ENCODE measurements around the gene CYP2F1.
"Not testable (repeated sequence)": the region's sequence is repeated elsewhere in the genome, so short reads cannot be mapped to it uniquely, and the experiment has no call there.

The CYP2F1 gene

GRCh38 chr19:41126765-41127203 lies 12.6 kb downstream of the CYP2F1 start:
- DNase-seq (ENCODE audit: low read depth in 2 of 2, low spot score in 1 of 2), result peak in 1 of 2 donors; percentile 15

GRCh38 chr19:41127362-41127761 lies 13.1 kb downstream of the CYP2F1 start:
- DNase-seq (ENCODE audit: low read depth in 2 of 2, low spot score in 1 of 2), result not testable (repeated sequence)

- DNase-seq (ENCODE audit: low read depth in 2 of 2, low spot score in 1 of 2), result peak; percentile 32 to 47
Observed at GRCh38 chr19:41127801-41128300, 13.6 kb downstream of the CYP2F1 start.

DNA sequence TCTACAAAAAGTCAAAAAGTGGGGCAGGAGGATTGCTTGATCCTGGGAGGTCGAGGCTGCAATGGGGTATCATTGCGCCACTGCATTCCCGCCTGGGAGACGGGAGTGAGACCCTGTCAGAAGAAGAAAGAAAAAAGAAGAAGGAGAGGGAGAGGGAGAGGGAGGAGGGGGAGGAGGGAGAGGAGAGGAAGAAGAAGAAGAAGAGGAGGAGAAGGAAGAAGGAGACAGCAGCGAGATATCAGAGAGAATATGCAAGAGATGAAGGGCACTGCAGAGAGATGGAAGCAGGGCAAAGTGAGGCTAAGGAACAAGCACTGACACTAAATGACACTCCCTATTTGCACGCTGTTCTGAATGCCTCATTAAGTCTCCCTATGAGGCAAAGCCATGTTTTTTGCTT lies 14.5 kb downstream of the CYP2F1 start:
- DNase-seq (ENCODE audit: low read depth in 2 of 2, low spot score in 1 of 2), result no peak

GRCh38 chr19:41131186-41131585 lies 17.0 kb downstream of the CYP2F1 start:
- DNase-seq (ENCODE audit: low read depth in 2 of 2, low spot score in 1 of 2), result no peak

GRCh38 chr19:41133260-41133659 lies 19.0 kb downstream of the CYP2F1 start:
- no peak for DNase-seq (ENCODE audit: low read depth in 2 of 2, low spot score in 1 of 2)

- no peak for DNase-seq (ENCODE audit: low read depth in 2 of 2, low spot score in 1 of 2)
Observed at GRCh38 chr19:41134616-41135015, 20.4 kb downstream of the CYP2F1 start.

GRCh38 chr19:41135390-41136384 lies 21.5 kb downstream of the CYP2F1 start:
- DNase-seq (ENCODE audit: low read depth in 2 of 2, low spot score in 1 of 2), result not testable (repeated sequence)

DNA sequence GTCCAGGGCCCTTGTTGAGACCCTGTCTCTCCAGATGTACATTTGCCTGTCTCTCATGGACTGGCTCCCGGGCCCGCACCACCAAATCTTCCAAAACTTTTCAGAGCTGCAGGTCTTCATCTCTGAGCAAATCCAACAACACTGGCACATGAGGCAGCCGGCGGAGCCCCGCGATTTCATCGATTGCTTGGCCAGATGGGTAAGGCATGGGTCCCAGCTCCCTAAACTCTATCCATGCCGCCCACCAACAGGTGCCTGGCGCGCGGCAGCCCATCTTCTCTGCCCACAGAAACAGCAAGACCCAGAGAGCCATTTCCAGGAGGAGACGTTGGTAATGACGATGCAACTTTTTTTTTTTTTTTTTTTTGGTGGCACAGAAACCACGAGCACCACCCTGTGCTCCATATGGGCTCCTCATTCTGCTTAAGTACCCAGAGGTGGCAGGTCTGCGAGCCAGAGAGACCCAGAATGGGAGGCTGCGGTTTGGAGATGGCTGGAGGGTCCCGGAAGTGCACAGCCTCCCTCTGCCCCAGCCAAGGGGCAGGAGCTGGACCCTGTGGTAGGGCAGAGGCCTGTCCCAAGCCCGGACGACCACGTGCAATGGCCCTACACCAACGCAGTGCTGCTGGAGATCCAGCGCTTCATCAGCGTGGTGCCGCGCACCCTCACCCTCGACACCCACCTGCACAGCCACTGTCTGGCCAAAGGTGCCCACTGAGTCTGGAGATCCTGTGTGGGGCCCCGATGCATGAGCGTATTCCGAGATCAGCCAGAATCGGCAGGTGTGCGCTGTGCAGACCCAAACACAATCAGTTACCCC lies 22.6 kb downstream of the CYP2F1 start:
- DNase-seq (ENCODE audit: low read depth in 2 of 2, low spot score in 1 of 2), result no peak

GRCh38 chr19:41144403-41144802 lies 30.2 kb downstream of the CYP2F1 start:
- peak; percentile 80 for DNase-seq (ENCODE audit: low read depth in 2 of 2, low spot score in 1 of 2)

DNA sequence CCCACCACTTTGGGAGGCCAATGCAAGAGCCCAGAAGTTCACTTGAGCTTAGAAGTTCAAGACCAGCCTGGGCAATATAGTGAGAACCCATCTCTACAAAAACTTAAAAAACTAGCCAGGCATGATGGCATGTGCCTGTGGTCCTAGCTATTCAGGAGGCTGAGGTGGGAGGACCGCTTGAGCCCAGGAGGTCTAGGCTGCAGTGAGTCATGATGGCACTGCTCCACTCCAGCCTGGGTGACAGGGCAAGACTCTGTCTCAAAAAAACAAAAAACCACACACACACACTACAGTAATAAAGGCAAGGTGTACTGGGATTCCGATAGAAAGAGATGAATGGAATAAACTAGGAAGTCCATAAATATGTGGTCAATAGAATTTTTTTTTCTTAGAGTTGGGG lies 35.6 kb downstream of the CYP2F1 start:
- DNase-seq (ENCODE audit: low read depth in 2 of 2, low spot score in 1 of 2), result no peak

DNA sequence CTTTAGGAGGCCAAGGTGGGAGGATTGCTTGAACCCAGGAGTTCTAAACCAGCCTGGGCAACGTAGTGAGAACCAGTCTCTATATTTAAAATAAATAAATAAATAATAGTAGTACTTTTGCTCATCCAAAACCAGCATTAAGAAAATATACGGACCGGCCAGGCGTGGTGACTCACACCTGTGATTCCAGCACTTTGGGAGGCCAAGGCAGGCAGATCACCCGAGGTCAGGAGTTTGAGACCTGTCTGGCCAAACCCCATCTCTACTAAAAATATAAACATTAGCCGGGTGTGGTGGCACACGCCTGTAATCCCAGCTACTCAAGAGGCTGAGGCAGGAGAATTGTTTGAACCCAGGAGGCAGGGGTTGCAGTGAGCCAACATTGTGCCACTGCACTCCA lies 36.8 kb downstream of the CYP2F1 start:
- not testable (repeated sequence) for DNase-seq (ENCODE audit: low read depth in 2 of 2, low spot score in 1 of 2)

GRCh38 chr19:41154060-41154459 lies 39.8 kb downstream of the CYP2F1 start:
- DNase-seq (ENCODE audit: low read depth in 2 of 2, low spot score in 1 of 2), result no peak

DNA sequence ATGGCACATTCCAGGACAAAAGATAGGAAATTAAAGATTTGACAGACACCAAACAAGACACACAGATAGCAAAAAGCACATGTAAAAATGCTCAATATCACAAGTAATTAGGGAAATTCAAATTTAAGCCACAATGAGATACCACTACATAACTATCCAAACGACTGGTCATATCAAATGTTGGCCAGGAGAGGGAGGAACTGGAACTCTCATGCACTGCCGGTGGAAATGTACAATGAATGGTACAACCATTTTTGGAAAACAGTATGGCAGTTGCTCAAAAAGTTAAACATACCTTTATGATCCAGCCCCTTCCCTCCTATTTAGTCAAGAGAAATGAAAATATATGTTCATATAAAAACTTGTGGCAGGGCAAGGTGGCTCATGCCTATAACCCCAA lies 42.0 kb downstream of the CYP2F1 start:
- no peak for DNase-seq (ENCODE audit: low read depth in 2 of 2, low spot score in 1 of 2)

GRCh38 chr19:41159881-41160280 lies 45.6 kb downstream of the CYP2F1 start:
- no peak for DNase-seq (ENCODE audit: low read depth in 2 of 2, low spot score in 1 of 2)

- DNase-seq (ENCODE audit: low read depth in 2 of 2, low spot score in 1 of 2), result no peak
Observed at GRCh38 chr19:41161903-41162302, 47.7 kb downstream of the CYP2F1 start.

DNA sequence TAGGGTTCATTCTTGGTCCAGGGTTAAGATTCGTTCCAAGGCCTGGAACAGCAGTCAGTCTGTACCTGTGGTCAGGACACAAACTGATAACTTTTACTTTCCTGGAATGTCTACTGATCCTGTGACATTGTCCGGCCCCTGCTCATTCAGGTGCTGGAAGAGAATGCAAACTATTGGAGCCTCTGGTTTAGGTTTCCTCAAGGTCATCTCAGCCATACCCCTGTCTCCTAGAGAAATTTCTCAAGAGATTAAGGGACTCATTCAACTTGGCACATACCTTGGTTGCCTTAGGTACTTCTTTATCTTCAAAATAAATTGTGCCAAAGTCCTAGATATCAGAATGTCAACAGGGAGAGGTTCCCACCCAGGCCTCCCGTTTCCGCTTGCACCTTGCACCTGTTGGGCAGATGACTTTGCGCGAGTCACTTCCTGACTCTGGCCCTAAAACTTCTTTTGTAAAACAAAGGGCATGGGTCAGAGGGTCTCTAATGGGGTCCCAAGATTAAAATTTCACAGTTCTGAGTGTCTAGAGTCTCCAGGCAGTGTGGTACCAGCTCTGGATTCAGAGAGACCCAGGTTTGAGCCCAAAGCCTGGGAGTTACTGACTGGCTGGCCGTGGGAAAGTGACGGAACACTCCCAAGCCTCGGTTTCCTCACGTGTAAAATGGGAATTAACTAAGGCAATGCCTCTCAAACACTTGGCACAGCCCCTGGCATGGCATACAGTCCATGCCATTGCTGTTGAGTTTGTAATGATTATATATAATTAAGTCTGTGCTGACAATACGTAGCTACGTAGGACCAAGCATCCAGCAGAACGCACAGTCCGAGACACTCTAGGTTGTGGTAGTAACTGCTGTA lies 52.9 kb downstream of the CYP2F1 start:
- no peak for DNase-seq (ENCODE audit: low read depth in 2 of 2, low spot score in 1 of 2)

DNA sequence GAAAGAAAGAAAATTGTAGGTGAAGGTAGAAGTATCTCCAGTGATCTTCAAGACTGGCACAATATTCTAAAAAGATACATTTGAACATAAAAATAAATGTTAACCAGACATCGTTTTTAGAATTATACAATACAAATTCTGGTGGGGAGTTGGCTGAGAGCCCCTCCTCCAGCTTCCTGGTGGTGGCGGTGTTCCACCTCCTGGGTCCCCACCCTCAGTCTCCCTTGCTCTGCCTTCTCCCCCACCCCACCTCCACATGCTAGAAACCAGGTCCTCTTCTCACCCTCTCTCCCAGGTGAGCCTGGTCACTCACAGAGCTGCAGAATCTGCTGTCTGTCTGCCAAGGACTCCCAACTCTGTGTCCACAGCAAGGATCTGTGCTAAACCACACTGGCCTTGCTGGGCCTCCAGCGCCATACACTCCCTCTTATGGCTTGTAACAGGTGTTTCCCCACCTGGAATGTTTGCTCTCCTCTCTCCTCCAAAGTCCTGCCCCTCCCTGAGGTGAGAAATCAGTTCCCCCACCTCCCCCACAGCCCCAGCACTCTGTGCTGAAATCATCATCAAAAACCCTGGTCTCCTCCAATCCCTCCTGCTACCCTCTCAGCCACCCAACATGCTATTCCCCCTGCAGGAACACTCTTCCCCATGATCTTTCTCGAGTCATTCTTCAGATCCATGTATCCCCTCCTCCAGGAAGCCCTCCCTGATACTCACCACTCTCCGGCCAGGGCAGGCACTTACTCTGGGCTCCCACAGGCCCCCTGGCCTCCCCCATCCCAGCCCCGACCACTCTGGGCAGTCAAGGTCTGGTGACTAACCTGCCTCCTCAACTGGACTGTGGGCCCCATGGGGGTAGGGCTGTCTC lies 58.3 kb downstream of the CYP2F1 start:
- no peak for DNase-seq (ENCODE audit: low read depth in 2 of 2, low spot score in 1 of 2)

- DNase-seq (ENCODE audit: low read depth in 2 of 2, low spot score in 1 of 2), result no peak
Observed at GRCh38 chr19:41174297-41174928, 60.2 kb downstream of the CYP2F1 start.
